Breast epithelium (tissue), 4 donors: ENCODE results near the gene MAP3K12. TPM values are rescaled to one million over a fixed set of nuclear protein-coding genes. Genes with fewer than 3 reads are reported as not detected.

Experiments used
- DNase-seq, 2 donors: peaks; one replicate each; pipeline ENCODE4 v3.0.0-alpha.2; 2019; ENCODE audit warnings: low spot score in 2 of 2
- H3K27ac ChIP-seq, 2 donors: fragments of 200-600 bp; sonication (generic) in 1 of 2; one replicate each; pipeline ENCODE4 v1.5.1; 2016 to 2019; ENCODE audit warnings: mild to moderate bottlenecking in 1 of 2
- H3K27me3 ChIP-seq, 2 donors: fragments of 200-600 bp; sonication (generic) in 1 of 2; one replicate each; pipeline versions ENCODE4 v1.5.1 to v1.6.0; 2017 to 2019; ENCODE audit warnings: control low read depth in 1 of 2, mild to moderate bottlenecking in 1 of 2
- H3K36me3 ChIP-seq: fragments of 200-600 bp; one replicate; pipeline ENCODE4 v1.5.1; 2019
- H3K4me1 ChIP-seq, 2 donors: fragments of 200-600 bp; sonication (generic); one replicate each; pipeline ENCODE4 v1.5.1; 2016 to 2019; ENCODE audit warnings: control low read depth in 1 of 2
- H3K4me3 ChIP-seq, 3 donors: fragments of 200-600 bp; sonication (generic); 1 replicate in 2 of 3; 2 replicates in 1 of 3; pipeline ENCODE4 v1.5.1; 2016 to 2019; ENCODE audit warnings: mild to moderate bottlenecking in 3 of 3, moderate library complexity in 2 of 3
- H3K9me3 ChIP-seq, 2 donors: fragments of 200-600 bp; sonication (generic) in 1 of 2; one replicate each; pipeline ENCODE4 v1.5.1; 2016 to 2019; ENCODE audit warnings: control low read depth in 1 of 2
- CTCF ChIP-seq, 3 donors: fragments of 450-650 bp; IDR thresholded peaks; one replicate each; pipeline ENCODE4 v1.5.1; 2016 to 2017; ENCODE audit warnings: antibody characterized with exemption in 3 of 3, mild to moderate bottlenecking in 3 of 3, moderate library complexity in 3 of 3
- POLR2A ChIP-seq: fragments of 450-650 bp; IDR thresholded peaks from one replicate; pipeline ENCODE4 v1.6.1; 2016; ENCODE audit warnings: antibody characterized with exemption, mild to moderate bottlenecking, moderate library complexity
- POLR2AphosphoS5 ChIP-seq, 3 donors: sonication (generic); formaldehyde crosslinking; IDR thresholded peaks; one replicate each; pipeline ENCODE4 v1.6.1; 2017; ENCODE audit warnings: antibody characterized with exemption in 3 of 3
- intact Hi-C: fragments of 100-400 bp; cut with DNase I; formaldehyde crosslinking; loops from one replicate; pipeline ENCODE4 v1.15.1; 2023; ENCODE audit warnings: low total_unique reads
- total RNA-seq, 3 donors: library from RNA; depleted of rRNA; stranded (reverse); fragments of >200 nt; gene quantifications; one replicate each; pipeline ENCODE4 v1.1.0, GENCODE V29; 2016

The MAP3K12 gene
- total RNA-seq, 3 donors from 2014 or later: 16.4 to 28.8 (median 24.6) TPM

DNA sequence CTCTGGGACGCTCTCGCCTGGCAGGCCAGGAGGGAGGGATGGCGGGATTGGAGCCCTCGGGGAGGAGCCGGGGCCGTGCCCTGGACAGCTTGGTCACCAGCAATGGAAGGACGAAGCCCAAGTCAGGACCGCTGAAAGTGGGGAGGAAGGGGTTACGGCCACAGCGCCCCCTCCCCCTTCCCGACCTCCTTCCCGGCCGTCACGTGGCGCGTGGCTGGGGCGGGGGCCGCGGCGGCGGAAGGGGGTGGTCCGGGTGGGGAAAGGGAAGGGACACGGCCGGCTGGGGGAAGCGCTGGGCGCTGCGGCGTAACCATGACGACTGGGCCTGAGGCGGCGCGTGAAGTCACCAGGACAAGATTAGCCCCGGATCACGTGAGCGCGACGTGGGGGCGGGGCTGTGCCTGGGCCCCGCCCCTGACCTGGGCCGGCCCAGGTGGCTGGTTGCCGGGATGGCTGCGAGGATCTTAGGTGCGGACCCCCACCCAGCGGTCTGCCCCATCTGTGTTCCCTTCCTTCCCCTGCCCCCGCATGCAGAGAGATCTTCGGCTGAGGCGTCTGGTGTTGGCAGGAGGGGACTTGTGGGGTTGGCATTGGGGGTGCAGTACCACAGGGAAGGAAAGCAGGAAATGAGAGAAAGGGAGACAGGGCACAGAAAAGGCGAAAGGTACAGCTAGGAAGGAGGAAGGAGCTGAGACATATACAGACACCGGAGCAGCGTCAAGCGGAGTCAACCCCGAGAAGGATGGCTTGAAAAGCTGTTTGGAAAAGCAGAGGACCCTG, 6.2 kb downstream of the MAP3K12 start:
- intact Hi-C loops: no loop called here
- peak overlapping the region; percentile 49 to 71 (median 65) for H3K4me3 ChIP-seq
- no peaks in the 10 kb centered on the region for H3K36me3 ChIP-seq
- H3K27me3 ChIP-seq: no peaks in the 10 kb centered on the region
- DNase-seq: peak; percentile 93 to 95
- H3K27ac ChIP-seq: peak overlapping the region; percentile 95 to 97
- TF ChIP-seq POLR2AphosphoS5 (IDR thresholded peaks at IDR 0.05) (peak; percentile 81 to 94 (median 92)), CTCF (IDR thresholded peaks at IDR 0.05) (peak in 2 of 3 donors; percentile 11 to 25), POLR2A (peak; percentile 92)
- H3K4me1 ChIP-seq: peaks cover 0 to 8% of the 10 kb centered on the region in 2 donors
- H3K9me3 ChIP-seq: no peaks in the 10 kb centered on the region

DNA sequence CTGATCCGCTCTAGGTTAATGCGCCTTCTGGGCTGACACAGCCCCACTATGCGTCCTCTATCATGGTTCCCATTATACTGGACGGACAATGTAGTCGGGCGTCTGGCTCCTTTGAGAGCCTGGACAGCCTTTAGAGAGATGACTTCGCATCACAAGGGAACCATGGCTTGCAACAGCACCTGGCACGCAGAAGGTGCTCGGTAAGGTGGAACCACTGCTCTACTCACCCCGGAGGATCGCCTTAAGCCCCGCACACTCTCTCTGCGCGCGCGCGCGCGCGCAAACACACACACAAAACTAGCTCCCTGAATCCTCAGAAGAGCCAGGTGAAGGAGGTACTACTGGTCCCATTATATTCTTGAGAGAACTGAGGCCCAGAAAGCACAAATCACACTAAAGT, 7.1 kb downstream of the MAP3K12 start:
- TF ChIP-seq POLR2A (no peak), CTCF (IDR thresholded peaks at IDR 0.05) (no peak)
- H3K36me3 ChIP-seq: no peaks in the 10 kb centered on the region
- no peaks in the 10 kb centered on the region for H3K9me3 ChIP-seq
- H3K4me3 ChIP-seq: peak overlapping the region; percentile 49 to 71 (median 65)
- no peaks in the 10 kb centered on the region for H3K27me3 ChIP-seq
- intact Hi-C loops: no loop called here
- H3K27ac ChIP-seq: peak overlapping the region; percentile 95 to 97
- no peak for DNase-seq
- peaks cover 0 to 8% of the 10 kb centered on the region in 2 donors for H3K4me1 ChIP-seq

GRCh38 chr12:53489242-53489864, 9.9 kb downstream of the MAP3K12 start:
- Histone ChIP-seq H3K4me1 (peaks cover 0 to 8% of the 10 kb centered on the region in 2 donors), H3K27ac (no peak overlapping the region), H3K4me3 (no peak overlapping the region), H3K27me3 (no peaks in the 10 kb centered on the region), H3K36me3 (no peaks in the 10 kb centered on the region), H3K9me3 (no peaks in the 10 kb centered on the region)
- intact Hi-C loops: no loop called here
- TF ChIP-seq CTCF (IDR thresholded peaks at IDR 0.05): no peak
- no peak for TF ChIP-seq POLR2A
- TF ChIP-seq POLR2AphosphoS5 (IDR thresholded peaks at IDR 0.05): no peak
- no peak for DNase-seq

DNA sequence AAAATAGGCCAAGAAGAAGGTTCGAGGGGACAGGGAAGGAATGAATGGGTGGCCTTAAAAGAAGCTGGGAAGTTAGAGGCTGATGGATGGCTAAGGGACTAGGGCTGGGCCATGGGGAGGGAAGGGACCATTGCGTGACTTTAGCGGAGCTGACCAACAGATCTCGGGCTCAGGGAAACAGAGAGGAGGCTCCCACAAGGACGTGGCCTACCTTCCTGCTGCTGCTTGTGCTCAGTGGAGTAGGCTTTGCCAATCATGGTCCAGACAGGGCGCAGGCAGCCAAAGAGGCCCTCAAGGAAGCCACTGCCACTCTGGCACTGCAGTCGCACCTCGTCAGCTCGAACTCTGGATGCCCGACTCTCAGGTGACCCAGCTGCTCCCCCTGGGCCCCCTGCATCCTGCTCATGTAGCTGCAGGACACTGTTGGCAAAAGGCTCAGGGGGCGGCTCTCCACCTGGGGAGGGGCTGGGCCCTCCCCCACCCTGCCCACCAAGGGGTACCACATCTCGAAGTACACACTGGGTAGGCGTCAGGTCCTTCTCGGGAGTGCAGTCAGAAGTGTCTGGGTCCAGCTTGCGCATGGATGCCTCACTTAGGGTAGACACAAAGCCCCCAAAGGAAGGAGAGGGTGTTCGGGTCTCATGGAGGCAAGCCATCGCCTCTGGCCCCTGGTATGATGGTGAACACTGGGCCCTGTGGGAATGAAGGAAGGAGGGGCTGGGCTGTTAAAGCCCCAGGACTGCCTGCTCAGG, 12.3 kb downstream of the MAP3K12 start:
- DNase-seq: no peak
- no peak overlapping the region for H3K4me3 ChIP-seq
- H3K36me3 ChIP-seq: no peaks in the 10 kb centered on the region

More for the DNA sequence above, 12.3 kb downstream of the MAP3K12 start:
- TF ChIP-seq CTCF (IDR thresholded peaks at IDR 0.05) (no peak), POLR2AphosphoS5 (IDR thresholded peaks at IDR 0.05) (no peak), POLR2A (no peak)
- Histone ChIP-seq H3K27ac (no peak overlapping the region), H3K27me3 (no peaks in the 10 kb centered on the region), H3K9me3 (no peaks in the 10 kb centered on the region), H3K4me1 (no peaks in the 10 kb centered on the region)
- intact Hi-C loops: no loop called here
